Measurements from ENCODE around the gene RBBP8NL.

Gene RBBP8NL

GRCh38 chr20:62419759-62420158, 7.6 kb downstream of the RBBP8NL start:
- DNase-seq: no peak

- DNase-seq: no peak
Measured at GRCh38 chr20:62418709-62419487, 8.4 kb downstream of the RBBP8NL start.

- DNase-seq: no peak
Measured at GRCh38 chr20:62417981-62418708, 9.2 kb downstream of the RBBP8NL start.

- no peak for DNase-seq
Measured at GRCh38 chr20:62416651-62417637, 10.4 kb downstream of the RBBP8NL start.

- DNase-seq: no peak
Measured at GRCh38 chr20:62415354-62416111, 11.8 kb downstream of the RBBP8NL start.

- no peak for DNase-seq
Measured at GRCh38 chr20:62413896-62414481, 13.3 kb downstream of the RBBP8NL start.

GRCh38 chr20:62413025-62413570, 14.2 kb downstream of the RBBP8NL start:
- no peak for DNase-seq

- DNase-seq: no peak
Measured at GRCh38 chr20:62412194-62413024, 14.9 kb downstream of the RBBP8NL start.

GRCh38 chr20:62411479-62412193, 15.7 kb downstream of the RBBP8NL start:
- DNase-seq: no peak

- DNase-seq: no peak
Measured at GRCh38 chr20:62410746-62411478, 16.4 kb downstream of the RBBP8NL start.

GRCh38 chr20:62409931-62410745, 17.2 kb downstream of the RBBP8NL start:
- peak; percentile 49 for DNase-seq

- no peak for DNase-seq
Measured at GRCh38 chr20:62409086-62409853, 18.1 kb downstream of the RBBP8NL start.

GRCh38 chr20:62408640-62409039, 18.7 kb downstream of the RBBP8NL start:
- no peak for DNase-seq

- DNase-seq: no peak
Measured at GRCh38 chr20:62408055-62408454, 19.3 kb downstream of the RBBP8NL start.

GRCh38 chr20:62407221-62407992, 19.9 kb downstream of the RBBP8NL start, which contains the start of gene CABLES2:
Gene CABLES2, minus strand, starts transcription at chr20:62407285. Its CDS starts 9 bp downstream, at chr20:62407276.
- DNase-seq: peak; percentile 93

- DNase-seq: no peak
Measured at GRCh38 chr20:62406635-62407176, 20.6 kb downstream of the RBBP8NL start.
